Transverse colon (tissue), 3 donors: Measurements from ENCODE around the gene UTS2R.

ENCODE experiments used
- CTCF ChIP-seq, 5 experiments: fragments of 200-600 bp in 3 of 5; fragments of 450-650 bp in 2 of 5; sonication (generic) in 3 of 5; IDR thresholded peaks; 1 replicate in 2 of 5; 2 replicates in 3 of 5; pipeline ENCODE4 v1.5.1; 2016 to 2017; ENCODE audit warnings: antibody characterized with exemption in 5 of 5, inconsistent platforms in 3 of 5, mild to moderate bottlenecking in 2 of 5, moderate library complexity in 1 of 5
- EP300 ChIP-seq: sonication (generic); formaldehyde crosslinking; IDR thresholded peaks from one replicate; pipeline ENCODE4 v1.6.1; 2017; ENCODE audit warnings: antibody characterized with exemption, low read depth
- POLR2A ChIP-seq: fragments of 450-650 bp; IDR thresholded peaks from one replicate; pipeline ENCODE4 v1.6.1; 2016; ENCODE audit warnings: antibody characterized with exemption, mild to moderate bottlenecking, moderate library complexity

- TF ChIP-seq EP300, result peak; percentile 22
- peak; percentile 18 for TF ChIP-seq POLR2A
- TF ChIP-seq CTCF (IDR thresholded peaks at IDR 0.05), result no peak
These were observed 38.0 kb upstream of the UTS2R start, which contains the start of gene SECTM1 for GRCh38 chr17:82333279-82334171.
